Natural killer cell treated with Interleukin-12 subunit alpha and Interleukin-12 subunit beta and Interleukin-15 and Interleukin-18, amount 100 ng/mL, for 72 hours (primary cell): ENCODE data around the gene STIL. TPM values are rescaled to one million over a fixed set of nuclear protein-coding genes. Genes with fewer than 3 reads are reported as not detected.
"Not testable (repeated sequence)": the region's sequence is repeated elsewhere in the genome, so short reads cannot be mapped to it uniquely, and the experiment has no call there.

Experiments
- ATAC-seq, 2 donors: fragments of 150-1000 bp; cut with Tn5 transposase in 1 of 2; sonication (Bioruptor Pico), chemical (Tn5 transposase) in 1 of 2; 2 replicates each; pipeline ENCODE4 v1.10.0; 2021
- DNase-seq: peaks from one replicate; pipeline ENCODE4 v3.0.0; 2022; ENCODE audit warnings: low spot score
- H3K27ac Mint-ChIP-seq, 2 donors: 1 replicate in 1 of 2; 2 replicates in 1 of 2; pipeline ENCODE4 v1.8.0; 2022; ENCODE audit warnings: mixed read lengths in 2 of 2, mild to moderate bottlenecking in 1 of 2, moderate library complexity in 1 of 2
- H3K27me3 Mint-ChIP-seq, 2 donors: 1 replicate in 1 of 2; 2 replicates in 1 of 2; pipeline ENCODE4 v1.8.0; 2022; ENCODE audit warnings: mixed read lengths in 2 of 2
- H3K36me3 Mint-ChIP-seq: one replicate; pipeline ENCODE4 v1.8.0; 2022; ENCODE audit warnings: mixed read lengths
- H3K4me1 Mint-ChIP-seq, 2 donors: 1 replicate in 1 of 2; 2 replicates in 1 of 2; pipeline ENCODE4 v1.8.0; 2022; ENCODE audit warnings: low read depth in 2 of 2, mixed read lengths in 2 of 2, mild to moderate bottlenecking in 1 of 2
- H3K4me3 Mint-ChIP-seq: one replicate; pipeline ENCODE4 v1.8.0; 2022; ENCODE audit warnings: mixed read lengths
- H3K9me3 Mint-ChIP-seq: 2 replicates; pipeline ENCODE4 v1.8.0; 2022; ENCODE audit warnings: mixed read lengths
- total RNA-seq, 2 donors: library from RNA; stranded (reverse); gene quantifications; one replicate each; pipeline ENCODE4 v1.2.3, GENCODE V29; 2022

The STIL gene
- 10 to 100 TPM; 17.6 to 42.7 TPM for total RNA-seq

DNA sequence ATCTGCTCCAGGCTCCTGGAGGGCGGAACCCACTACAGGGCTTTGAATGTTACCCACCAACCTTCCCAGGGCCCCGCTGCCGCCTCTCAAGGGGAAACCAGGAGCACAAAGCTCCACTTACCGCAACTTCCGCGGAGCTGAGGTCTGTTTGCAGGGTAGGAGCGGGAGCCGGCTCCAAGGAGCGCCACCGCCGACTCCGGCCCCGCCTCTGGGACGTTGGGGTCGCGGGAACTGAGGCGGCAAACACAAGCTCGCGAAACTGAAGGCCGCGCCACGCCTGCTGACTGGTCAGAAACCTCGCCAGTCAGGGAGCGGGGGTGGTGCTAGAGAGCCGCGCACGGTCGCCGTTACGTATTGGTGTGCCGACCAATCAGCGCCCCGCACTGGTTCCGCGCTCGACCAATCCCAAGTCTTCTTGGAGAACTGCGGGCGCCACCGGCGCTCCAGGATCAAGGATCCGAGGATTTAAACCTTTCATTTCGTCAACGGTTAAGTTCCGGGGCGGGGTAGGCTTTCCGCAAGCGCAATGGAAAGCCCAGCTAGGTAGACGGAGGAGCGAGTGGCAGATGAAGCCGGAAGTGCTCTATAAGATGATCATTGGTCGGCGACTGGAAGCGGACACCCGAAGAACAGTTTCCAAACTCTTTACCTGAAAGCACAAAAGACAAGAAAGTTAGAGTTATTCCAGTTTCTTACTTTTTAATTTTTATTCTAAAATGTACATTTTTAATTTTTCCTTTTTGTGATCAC lies at the start of gene STIL:
Gene STIL, minus strand, starts transcription at position 233 of the 750 bp plus-strand sequence. CDS start 3,828 bp downstream, outside the sequence.
- ATAC-seq (peak; percentile 99), DNase-seq (peak; percentile 99)
- H3K27me3 Mint-ChIP-seq, result no peaks in the 10 kb centered on the region
- H3K27ac Mint-ChIP-seq, result peak within 1 kb of the TSS; percentile 86 to 96
- no peaks in the 10 kb centered on the region for H3K9me3 Mint-ChIP-seq
- H3K36me3 Mint-ChIP-seq, result peaks cover 11% of the 10 kb centered on the region
- peaks cover 13 to 17% of the 10 kb centered on the region in 2 donors for H3K4me1 Mint-ChIP-seq
- peak within 1 kb of the TSS; percentile 93 for H3K4me3 Mint-ChIP-seq

DNA sequence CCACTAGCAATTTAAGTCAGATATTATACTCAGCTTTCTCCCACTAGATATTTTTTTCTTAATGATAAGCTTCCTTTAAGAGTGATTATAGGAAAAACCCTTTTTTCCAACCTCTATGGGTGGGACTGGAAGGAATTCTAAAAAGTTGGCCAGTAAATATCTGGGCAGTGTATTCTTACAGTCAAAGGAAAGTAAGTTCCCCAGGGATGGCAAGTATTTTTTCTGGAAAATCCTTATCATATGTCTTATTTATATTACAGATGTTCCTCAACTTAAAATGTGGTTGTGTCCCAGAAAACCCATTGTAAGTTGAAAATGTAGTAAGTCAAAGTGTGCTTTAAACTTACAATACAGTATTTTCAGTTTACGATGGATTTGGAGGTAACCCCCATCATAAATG lies 48.9 kb upstream of the STIL start:
- Mint-ChIP-seq H3K4me1 (peaks cover 5 to 9% of the 10 kb centered on the region in 2 donors), H3K36me3 (no peaks in the 10 kb centered on the region), H3K4me3 (no peak overlapping the region), H3K9me3 (no peaks in the 10 kb centered on the region), H3K27me3 (no peaks in the 10 kb centered on the region), H3K27ac (no peak overlapping the region)
- no peak for ATAC-seq
- DNase-seq, result no peak

DNA sequence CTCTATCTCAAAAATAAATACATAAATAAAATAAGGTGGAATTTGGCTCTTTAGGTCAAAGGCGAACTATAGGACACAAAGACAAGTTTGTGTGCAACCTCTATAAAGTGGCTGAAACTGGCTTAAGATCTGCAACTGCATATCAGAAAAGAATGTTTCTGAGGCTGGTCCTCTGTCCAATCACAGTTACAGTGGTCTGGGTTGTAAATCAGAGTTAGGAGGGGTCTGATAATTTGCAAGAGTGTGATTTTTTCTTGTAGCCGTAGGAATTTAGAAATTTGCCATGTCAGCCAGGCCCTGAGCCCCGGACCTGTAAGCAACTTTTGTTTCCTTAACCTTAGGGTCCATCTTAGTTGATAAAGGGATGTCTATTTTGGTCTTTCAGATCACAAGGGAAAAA lies 47.4 kb upstream of the STIL start:
- ATAC-seq, result no peak
- no peaks in the 10 kb centered on the region for H3K9me3 Mint-ChIP-seq
- H3K27me3 Mint-ChIP-seq, result no peaks in the 10 kb centered on the region
- H3K4me3 Mint-ChIP-seq, result no peak overlapping the region
- no peak for DNase-seq
- no peak overlapping the region for H3K27ac Mint-ChIP-seq
- H3K4me1 Mint-ChIP-seq, result peaks cover 5 to 9% of the 10 kb centered on the region in 2 donors
- H3K36me3 Mint-ChIP-seq, result no peaks in the 10 kb centered on the region

DNA sequence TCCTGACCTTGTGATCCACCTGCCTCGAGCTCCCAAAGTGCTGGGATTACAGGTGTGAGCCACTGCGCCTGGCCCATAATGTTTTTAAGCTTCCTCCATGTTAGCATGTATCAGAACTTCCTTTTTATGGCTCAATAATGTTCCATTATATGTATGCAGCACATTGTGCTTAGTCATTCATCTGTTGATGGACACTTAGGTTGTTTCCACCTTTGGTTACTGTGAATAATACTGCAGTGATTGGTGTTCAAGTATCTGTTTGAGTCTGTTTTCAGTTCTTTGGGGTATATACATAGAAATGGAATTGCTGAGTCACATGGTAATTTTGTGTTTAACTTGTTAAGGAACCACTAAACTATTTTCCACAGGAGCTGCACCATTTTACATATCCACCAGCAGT lies 37.4 kb upstream of the STIL start:
- Mint-ChIP-seq H3K4me3 (peak overlapping the region; percentile 33), H3K4me1 (peaks cover 19 to 24% of the 10 kb centered on the region in 2 donors), H3K27ac (peak overlapping the region; percentile 84 to 88), H3K9me3 (no peaks in the 10 kb centered on the region), H3K27me3 (no peaks in the 10 kb centered on the region), H3K36me3 (peaks cover 4% of the 10 kb centered on the region)
- ATAC-seq (peak; percentile 86 to 97), DNase-seq (no peak)

DNA sequence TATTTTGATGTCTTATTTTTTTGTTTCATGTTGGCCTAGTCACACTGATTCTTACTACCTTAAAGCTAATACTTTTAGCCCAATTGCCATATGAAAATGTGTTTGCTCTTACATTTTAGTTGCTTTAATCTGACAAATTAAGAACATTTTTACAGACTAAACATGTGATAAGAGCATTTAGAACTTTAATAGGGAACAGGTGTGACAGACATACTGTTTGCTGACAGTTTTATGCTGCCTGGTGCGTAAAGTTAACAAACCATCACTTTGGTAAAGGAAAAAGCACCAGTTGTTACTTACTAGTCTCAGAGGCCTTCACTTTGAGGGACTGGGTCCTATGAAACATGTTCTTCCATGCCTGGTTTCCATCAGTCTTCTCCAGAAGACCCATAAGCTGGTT lies 34.3 kb upstream of the STIL start:
- Mint-ChIP-seq H3K9me3 (no peaks in the 10 kb centered on the region), H3K4me1 (peaks cover 13 to 24% of the 10 kb centered on the region in 2 donors), H3K27me3 (no peaks in the 10 kb centered on the region), H3K4me3 (no peak overlapping the region), H3K36me3 (peaks cover 4% of the 10 kb centered on the region), H3K27ac (no peak overlapping the region)
- DNase-seq, result no peak
- no peak for ATAC-seq

DNA sequence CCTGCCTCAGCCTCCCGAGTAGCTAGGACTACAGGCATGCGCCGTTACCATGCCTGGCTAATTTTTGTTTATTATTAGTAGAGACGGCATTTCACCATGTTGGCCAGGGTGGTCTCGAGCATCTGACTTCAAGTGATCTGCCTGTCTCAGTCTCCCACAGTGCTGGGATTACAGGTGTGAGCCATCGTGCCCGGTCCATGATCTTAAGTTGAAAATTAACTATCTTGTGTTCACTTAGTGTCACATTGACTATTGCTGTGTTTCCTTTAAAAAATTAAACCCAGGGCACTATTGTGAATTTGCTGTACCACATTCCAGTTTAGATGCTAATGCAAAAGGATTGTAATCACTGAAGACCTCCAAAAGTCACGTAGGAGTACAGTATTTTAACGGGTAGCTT lies 33.8 kb upstream of the STIL start:
- ATAC-seq, result no peak
- DNase-seq, result no peak
- Mint-ChIP-seq H3K9me3 (no peaks in the 10 kb centered on the region), H3K4me1 (peaks cover 13 to 24% of the 10 kb centered on the region in 2 donors), H3K27ac (no peak overlapping the region), H3K27me3 (no peaks in the 10 kb centered on the region), H3K36me3 (peaks cover 4% of the 10 kb centered on the region), H3K4me3 (no peak overlapping the region)

DNA sequence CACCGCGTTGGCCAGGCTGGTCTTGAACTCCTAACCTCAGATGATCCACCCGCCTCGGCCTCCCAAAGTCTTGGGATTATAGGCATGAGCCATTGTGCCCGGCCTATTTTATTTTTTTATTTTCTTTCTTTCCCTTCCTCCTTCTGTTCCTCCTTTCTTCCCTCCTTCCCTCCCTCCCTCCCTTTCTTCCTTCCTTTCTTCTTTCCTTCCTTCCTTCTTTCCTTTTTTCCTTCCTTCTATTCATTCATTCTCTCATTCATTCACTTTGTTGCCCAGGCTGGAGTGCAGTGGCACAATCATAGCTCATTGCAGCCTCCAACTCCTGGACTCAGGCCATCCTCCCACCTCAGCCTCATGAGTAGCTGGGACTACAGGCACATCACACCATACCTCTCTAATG lies 33.0 kb upstream of the STIL start:
- not testable (repeated sequence) for H3K27ac Mint-ChIP-seq, H3K36me3 Mint-ChIP-seq, H3K4me3 Mint-ChIP-seq, H3K9me3 Mint-ChIP-seq, DNase-seq, ATAC-seq, H3K27me3 Mint-ChIP-seq
- peaks cover 11 to 19% of the 10 kb centered on the region in 2 donors for H3K4me1 Mint-ChIP-seq

DNA sequence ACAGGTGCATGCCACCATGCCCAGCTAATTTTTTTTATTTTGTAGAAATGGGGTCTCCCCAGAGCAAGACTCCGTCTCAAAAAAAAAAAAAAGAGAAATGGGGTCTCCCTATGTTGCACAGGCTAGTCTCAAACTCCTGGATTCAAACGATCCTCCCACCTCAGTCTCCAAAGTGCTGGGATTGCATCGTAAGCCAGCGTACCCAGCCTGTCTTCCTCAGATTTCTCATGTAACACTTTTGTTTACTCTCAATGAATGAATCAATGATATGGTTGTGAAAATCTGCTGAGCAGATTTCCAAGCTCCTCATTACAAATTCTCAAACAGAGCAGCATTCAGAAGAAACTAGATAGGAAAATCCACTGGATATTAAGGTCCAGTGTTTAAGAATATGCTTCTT lies 26.3 kb upstream of the STIL start:
- no peak for DNase-seq
- H3K27me3 Mint-ChIP-seq, result no peaks in the 10 kb centered on the region
- H3K4me3 Mint-ChIP-seq, result no peak overlapping the region
- no peaks in the 10 kb centered on the region for H3K9me3 Mint-ChIP-seq
- H3K4me1 Mint-ChIP-seq, result peaks cover 8 to 16% of the 10 kb centered on the region in 2 donors
- no peaks in the 10 kb centered on the region for H3K36me3 Mint-ChIP-seq
- ATAC-seq, result no peak
- no peak overlapping the region for H3K27ac Mint-ChIP-seq

DNA sequence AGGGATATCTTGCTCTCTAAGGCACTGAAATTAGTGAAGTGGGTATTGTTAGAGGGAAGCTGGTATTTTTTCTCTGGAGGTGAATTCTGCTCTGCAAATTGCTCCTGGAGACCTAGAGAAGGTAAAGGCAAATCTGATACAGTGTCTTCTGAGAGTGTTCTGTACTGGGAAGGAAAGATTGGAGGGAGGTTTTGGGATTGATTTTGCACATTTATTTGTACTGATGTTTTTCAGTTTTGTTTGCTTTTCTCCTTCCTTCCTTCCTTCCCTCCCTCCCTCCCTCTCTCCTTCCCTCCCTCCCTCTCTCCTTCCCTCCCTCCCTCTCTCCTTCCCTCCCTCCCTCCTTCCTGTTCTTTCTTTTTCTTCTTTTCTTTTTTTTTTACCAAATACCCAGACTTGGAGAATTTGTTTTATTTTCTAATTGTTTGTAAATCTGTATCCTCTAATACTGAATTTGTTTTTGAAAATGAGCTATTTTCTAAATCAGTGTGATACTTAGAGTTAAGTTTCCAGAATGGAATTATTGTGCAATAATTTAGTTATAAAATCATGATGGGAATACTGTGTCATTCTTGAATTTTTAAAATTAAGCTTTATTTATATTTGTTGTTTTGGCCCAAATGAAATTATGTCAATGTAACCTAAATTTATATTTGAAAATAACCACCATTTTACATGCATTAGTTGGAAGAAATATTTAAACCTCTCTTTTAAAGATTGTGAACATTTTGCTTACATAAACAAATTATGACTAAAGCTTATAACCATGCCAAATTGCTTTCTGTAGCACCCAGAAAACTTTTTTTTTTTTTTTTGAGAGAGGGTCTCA lies 24.5 kb upstream of the STIL start:
- DNase-seq (no peak), ATAC-seq (no peak)
- no peaks in the 10 kb centered on the region for H3K9me3 Mint-ChIP-seq
- no peaks in the 10 kb centered on the region for H3K27me3 Mint-ChIP-seq
- H3K4me1 Mint-ChIP-seq, result peaks cover 13 to 26% of the 10 kb centered on the region in 2 donors
- no peaks in the 10 kb centered on the region for H3K36me3 Mint-ChIP-seq
- no peak overlapping the region for H3K27ac Mint-ChIP-seq
- no peak overlapping the region for H3K4me3 Mint-ChIP-seq

DNA sequence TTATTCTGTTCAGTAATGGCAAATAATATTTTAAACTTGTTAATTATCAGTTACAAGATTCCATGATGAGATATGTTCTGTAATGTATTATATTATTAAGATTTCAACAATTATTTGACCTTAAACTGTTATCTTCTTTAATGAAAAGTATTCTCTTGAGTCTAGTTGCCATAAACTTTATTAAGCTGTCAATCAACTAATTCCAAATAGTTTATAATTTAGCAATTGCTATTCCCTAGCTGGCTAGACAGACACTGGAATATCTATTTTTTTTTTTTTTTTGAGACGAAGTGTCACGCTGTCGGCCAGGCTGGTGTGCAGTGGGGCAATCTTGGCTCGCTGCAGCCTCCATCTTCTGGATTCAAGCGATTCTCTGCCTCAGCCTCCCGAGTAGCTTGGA lies 23.4 kb upstream of the STIL start:
- peaks cover 13 to 26% of the 10 kb centered on the region in 2 donors for H3K4me1 Mint-ChIP-seq
- H3K4me3 Mint-ChIP-seq, result no peak overlapping the region
- no peak overlapping the region for H3K27ac Mint-ChIP-seq
- H3K9me3 Mint-ChIP-seq, result no peaks in the 10 kb centered on the region
- no peaks in the 10 kb centered on the region for H3K36me3 Mint-ChIP-seq
- no peak for DNase-seq
- ATAC-seq, result no peak
- no peaks in the 10 kb centered on the region for H3K27me3 Mint-ChIP-seq

DNA sequence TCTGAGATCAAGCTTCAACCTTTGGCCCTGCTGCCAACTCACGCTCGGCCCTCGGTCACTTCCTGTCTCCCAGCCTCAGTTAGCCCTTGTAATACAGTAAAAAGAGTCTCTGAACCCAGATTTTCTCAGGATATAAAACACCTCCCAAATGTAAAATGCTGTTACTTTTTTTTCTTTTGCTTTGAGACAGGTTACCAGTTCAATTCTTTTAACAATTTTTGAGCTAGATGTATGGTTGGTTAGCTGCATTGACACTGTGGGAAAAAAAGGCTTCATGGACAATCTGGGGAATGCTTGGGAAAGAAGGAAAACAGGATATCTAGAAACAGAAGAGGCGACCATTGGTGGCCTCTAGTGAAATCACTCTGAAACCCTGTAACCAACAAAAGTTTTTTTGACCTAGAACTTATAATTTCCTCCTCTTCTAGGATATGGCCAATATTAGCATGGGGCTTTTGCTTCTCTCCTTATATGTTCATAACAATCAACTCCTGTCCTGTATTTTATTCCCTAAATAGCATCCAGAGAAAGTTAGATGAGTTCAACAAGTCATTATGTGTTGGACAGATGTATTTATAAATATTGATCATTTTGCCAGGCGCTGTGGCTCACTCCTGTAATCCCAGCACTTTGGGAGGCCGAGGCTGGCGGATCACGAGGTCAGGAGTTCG lies 21.0 kb upstream of the STIL start:
- no peak overlapping the region for H3K27ac Mint-ChIP-seq
- no peaks in the 10 kb centered on the region for H3K9me3 Mint-ChIP-seq
- no peak overlapping the region for H3K4me3 Mint-ChIP-seq
- no peaks in the 10 kb centered on the region for H3K27me3 Mint-ChIP-seq
- H3K4me1 Mint-ChIP-seq, result peaks cover 17 to 31% of the 10 kb centered on the region in 2 donors
- DNase-seq (no peak), ATAC-seq (no peak)
- no peaks in the 10 kb centered on the region for H3K36me3 Mint-ChIP-seq

DNA sequence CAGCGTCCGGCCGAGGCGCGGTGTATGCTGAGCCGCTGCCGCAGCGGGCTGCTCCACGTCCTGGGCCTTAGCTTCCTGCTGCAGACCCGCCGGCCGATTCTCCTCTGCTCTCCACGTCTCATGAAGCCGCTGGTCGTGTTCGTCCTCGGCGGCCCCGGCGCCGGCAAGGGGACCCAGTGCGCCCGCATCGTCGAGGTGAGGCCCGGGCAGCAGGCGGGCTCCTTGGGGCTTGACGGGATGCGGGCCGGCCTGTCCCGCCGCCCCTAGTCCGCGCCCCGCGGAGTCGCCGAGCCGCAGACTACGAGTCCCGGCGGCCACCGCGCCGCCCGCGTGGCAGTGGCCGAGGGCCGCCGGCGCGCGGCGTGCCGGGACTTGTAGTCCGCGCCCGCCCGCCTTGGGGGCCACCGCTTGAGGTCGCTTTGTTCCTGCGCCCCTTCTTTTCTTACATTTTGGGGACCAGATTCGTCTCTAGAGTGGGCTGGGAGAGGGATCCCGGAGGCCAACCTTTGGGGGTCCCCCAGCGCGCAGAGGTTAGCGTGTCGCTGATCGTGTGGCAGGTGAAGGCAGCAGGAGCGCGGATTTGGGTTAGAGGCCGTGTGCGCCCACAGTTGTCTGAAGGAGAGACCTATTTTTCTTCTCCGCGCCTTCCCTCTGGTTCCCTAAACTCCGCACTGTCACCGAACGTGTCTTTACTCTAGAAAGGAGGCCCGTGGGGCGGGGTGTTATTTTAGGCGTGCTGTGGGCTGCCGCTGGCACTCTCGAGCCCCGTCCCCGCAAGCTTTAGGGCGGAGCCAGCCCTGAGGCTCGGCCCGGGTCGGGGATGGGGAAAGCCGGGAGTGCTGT lies 20.2 kb upstream of the STIL start:
- no peak overlapping the region for H3K4me3 Mint-ChIP-seq
- peaks cover 17 to 31% of the 10 kb centered on the region in 2 donors for H3K4me1 Mint-ChIP-seq
- ATAC-seq (peak; percentile 94 to 95), DNase-seq (peak; percentile 87)
- no peaks in the 10 kb centered on the region for H3K27me3 Mint-ChIP-seq
- H3K36me3 Mint-ChIP-seq, result no peaks in the 10 kb centered on the region
- H3K27ac Mint-ChIP-seq, result no peak overlapping the region
- no peaks in the 10 kb centered on the region for H3K9me3 Mint-ChIP-seq

DNA sequence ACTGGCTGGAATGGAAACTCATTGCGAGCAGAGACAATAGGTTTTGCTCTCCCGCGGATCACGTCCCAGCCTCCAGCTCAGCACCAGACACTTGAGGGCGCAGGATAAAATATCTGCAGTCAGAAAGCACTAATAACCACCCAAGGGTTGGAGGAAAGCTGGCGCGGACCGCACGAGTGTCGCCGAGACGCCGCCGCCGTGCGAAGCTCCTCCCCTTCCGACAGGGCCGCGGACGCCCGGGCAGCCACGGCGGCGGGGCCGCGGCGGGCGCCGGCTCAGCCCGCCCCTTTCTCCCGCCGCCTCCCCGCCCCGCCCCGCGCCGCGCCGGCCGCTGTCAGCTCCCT lies 19.6 kb upstream of the STIL start, which contains the start of gene CMPK1:
Gene CMPK1, plus strand, starts transcription at position 213 of the 344 bp plus-strand sequence. CDS start 156 bp downstream, outside the sequence.
- Mint-ChIP-seq H3K27ac (no peak within 1 kb of the TSS), H3K27me3 (no peaks in the 10 kb centered on the region), H3K36me3 (no peaks in the 10 kb centered on the region), H3K4me3 (no peak within 1 kb of the TSS), H3K9me3 (no peaks in the 10 kb centered on the region), H3K4me1 (peaks cover 17 to 30% of the 10 kb centered on the region in 2 donors)
- peak; percentile 83 for DNase-seq
- ATAC-seq, result peak; percentile 90 to 91
